Stimulated activated CD8-positive, alpha-beta memory T cell treated with anti-CD3 and anti-CD28 coated beads, Interleukin-12 subunit alpha, Interleukin-12 subunit beta, amount 100 ng/mL, for 24 hours (primary cell): ENCODE data around the gene FARSB.
"Not testable (repeated sequence)": the region's sequence is repeated elsewhere in the genome, so short reads cannot be mapped to it uniquely, and the experiment has no call there.

Source experiments
- DNase-seq: peaks from one replicate; pipeline ENCODE4 v3.0.0-alpha.2; 2020; ENCODE audit errors: extremely low read depth

FARSB gene

GRCh38 chr2:222655787-222656525, at the start of gene FARSB:
Gene FARSB, minus strand, starts transcription at chr2:222656092. Its CDS starts 19 bp downstream, at chr2:222656073.
- DNase-seq, result peak; percentile 87

- DNase-seq, result no peak
Measured at GRCh38 chr2:222703886-222704285, 48.0 kb upstream of the FARSB start.

GRCh38 chr2:222703091-222703490, 47.2 kb upstream of the FARSB start:
- DNase-seq, result no peak

GRCh38 chr2:222701721-222702131, 45.8 kb upstream of the FARSB start:
- DNase-seq, result no peak

- no peak for DNase-seq
Measured at GRCh38 chr2:222701233-222701632, 45.3 kb upstream of the FARSB start.

- no peak for DNase-seq
Measured at GRCh38 chr2:222698276-222698675, 42.4 kb upstream of the FARSB start.

- DNase-seq, result no peak
Measured at GRCh38 chr2:222693837-222694236, 37.9 kb upstream of the FARSB start.

- not testable (repeated sequence) for DNase-seq
Measured at GRCh38 chr2:222693413-222693812, 37.5 kb upstream of the FARSB start.

GRCh38 chr2:222690564-222691200, 34.8 kb upstream of the FARSB start:
- peak; percentile 36 for DNase-seq

- DNase-seq, result no peak
Measured at GRCh38 chr2:222689322-222689721, 33.4 kb upstream of the FARSB start.

- no peak for DNase-seq
Measured at GRCh38 chr2:222688917-222689316, 33.0 kb upstream of the FARSB start.

- no peak for DNase-seq
Measured at GRCh38 chr2:222686086-222686750, 30.3 kb upstream of the FARSB start.

GRCh38 chr2:222683805-222684204, 27.9 kb upstream of the FARSB start:
- DNase-seq, result no peak

GRCh38 chr2:222677981-222678380, 22.1 kb upstream of the FARSB start:
- no peak for DNase-seq

GRCh38 chr2:222673883-222674282, 18.0 kb upstream of the FARSB start:
- DNase-seq, result no peak

GRCh38 chr2:222673273-222673672, 17.4 kb upstream of the FARSB start:
- DNase-seq, result no peak

GRCh38 chr2:222672068-222672401, 16.1 kb upstream of the FARSB start:
- DNase-seq, result no peak

- no peak for DNase-seq
Measured at GRCh38 chr2:222671259-222672067, 15.6 kb upstream of the FARSB start, which contains the start of gene MOGAT1. Gene MOGAT1, plus strand, starts transcription at chr2:222671658. Its CDS starts 128 bp downstream, at chr2:222671786.

GRCh38 chr2:222670191-222671038, 14.5 kb upstream of the FARSB start:
- DNase-seq, result no peak

- DNase-seq, result no peak
Measured at GRCh38 chr2:222669353-222669752, 13.5 kb upstream of the FARSB start.
